Loucy (cell line): ENCODE data around the gene ROBO4.

Experiments
- H2AFZ ChIP-seq: fragments of 200-600 bp; sonication (generic); 2 replicates; pipeline ENCODE4 v1.6.0; 2016; ENCODE audit warnings: antibody characterized with exemption, mild to moderate bottlenecking, low read length, moderate library complexity
- H3F3A ChIP-seq: fragments of 200-600 bp; 2 replicates; pipeline ENCODE4 v1.6.0; 2016; ENCODE audit warnings: antibody characterized with exemption, low read depth, mild to moderate bottlenecking
- H3K27me3 ChIP-seq: fragments of 200-600 bp; sonication (generic); 2 replicates; pipeline ENCODE4 v1.6.1; 2014; ENCODE audit warnings: low read length, mild to moderate bottlenecking; ENCODE audit not compliant: insufficient read depth, poor library complexity, severe bottlenecking
- H3K36me3 ChIP-seq: fragments of 200-600 bp; sonication (generic); 2 replicates; pipeline ENCODE4 v1.6.1; 2016; ENCODE audit warnings: low read length; ENCODE audit not compliant: insufficient read depth
- H3K4me1 ChIP-seq: fragments of 200-600 bp; sonication (generic); 2 replicates; pipeline ENCODE4 v1.5.1; 2014; ENCODE audit warnings: low read length, mild to moderate bottlenecking; ENCODE audit not compliant: insufficient read depth, poor library complexity, severe bottlenecking
- H3K4me2 ChIP-seq: fragments of 200-600 bp; sonication (generic); 2 replicates; pipeline ENCODE4 v1.6.0; 2014; ENCODE audit warnings: antibody characterized with exemption, low read length, low read depth, mild to moderate bottlenecking; ENCODE audit not compliant: poor library complexity, severe bottlenecking
- H3K4me3 ChIP-seq: fragments of 200-600 bp; sonication (generic); 2 replicates; pipeline ENCODE4 v1.5.1; 2014; ENCODE audit warnings: low read length, mild to moderate bottlenecking, mixed read lengths; ENCODE audit not compliant: poor library complexity, severe bottlenecking
- H3K79me2 ChIP-seq: fragments of 200-600 bp; sonication (generic); 2 replicates; pipeline ENCODE4 v1.6.1; 2014; ENCODE audit warnings: low read length; ENCODE audit not compliant: insufficient read depth
- H3K9ac ChIP-seq: fragments of 200-600 bp; sonication (generic); 2 replicates; pipeline ENCODE4 v1.6.0; 2014; ENCODE audit warnings: mild to moderate bottlenecking, low read depth, low read length, moderate library complexity; ENCODE audit not compliant: poor library complexity, severe bottlenecking
- H3K9me2 ChIP-seq: fragments of 200-600 bp; sonication (generic); replicated peaks from 2 replicates; pipeline ENCODE4 v1.6.1; 2016; ENCODE audit warnings: low read depth, low read length, mixed read lengths
- H3K9me3 ChIP-seq: fragments of 200-600 bp; sonication (generic); 2 replicates; pipeline ENCODE4 v1.6.1; 2014; ENCODE audit warnings: mild to moderate bottlenecking, antibody characterized with exemption, low read length, low read depth; ENCODE audit not compliant: insufficient read depth
- H4K20me1 ChIP-seq: fragments of 200-600 bp; sonication (generic); 2 replicates; pipeline ENCODE4 v1.6.0; 2014; ENCODE audit warnings: antibody characterized with exemption, low read length, mild to moderate bottlenecking; ENCODE audit not compliant: insufficient read depth, poor library complexity, severe bottlenecking
- CTCF ChIP-seq: fragments of 200-600 bp; sonication (generic); conservative IDR thresholded peaks from 2 replicates; pipeline ENCODE4 v1.5.1; 2014; ENCODE audit warnings: mild to moderate bottlenecking, antibody characterized with exemption, low read length
- EZH2phosphoT487 ChIP-seq: fragments of 200-600 bp; IDR thresholded peaks from 2 replicates; pipeline ENCODE4 v1.6.1; 2018; ENCODE audit warnings: antibody characterized with exemption, mild to moderate bottlenecking, moderate library complexity, borderline replicate concordance

Gene ROBO4

GRCh38 chr11:124891373-124891861 lies 6.2 kb downstream of the ROBO4 start:
- Histone ChIP-seq H2AFZ (no peak overlapping the region), H3K9me2 (no peaks in the 10 kb centered on the region), H3K79me2 (no peaks in the 10 kb centered on the region), H3K9me3 (no peaks in the 10 kb centered on the region), H3K36me3 (no peaks in the 10 kb centered on the region), H3K4me1 (no peaks in the 10 kb centered on the region), H3K27me3 (no peaks in the 10 kb centered on the region), H4K20me1 (no peaks in the 10 kb centered on the region), H3F3A (no peaks in the 10 kb centered on the region), H3K4me2 (no peak overlapping the region), H3K9ac (no peak overlapping the region), H3K4me3 (no peak overlapping the region)
- TF ChIP-seq CTCF (no peak), EZH2phosphoT487 (no peak)

GRCh38 chr11:124890683-124891372 lies 6.8 kb downstream of the ROBO4 start:
- Histone ChIP-seq H3K9me2 (no peaks in the 10 kb centered on the region), H3K79me2 (no peaks in the 10 kb centered on the region), H3F3A (no peaks in the 10 kb centered on the region), H4K20me1 (no peaks in the 10 kb centered on the region), H2AFZ (no peak overlapping the region), H3K9me3 (no peaks in the 10 kb centered on the region), H3K9ac (no peak overlapping the region), H3K4me1 (no peaks in the 10 kb centered on the region), H3K4me2 (no peak overlapping the region), H3K4me3 (no peak overlapping the region), H3K36me3 (no peaks in the 10 kb centered on the region), H3K27me3 (no peaks in the 10 kb centered on the region)
- TF ChIP-seq CTCF = no peak
- no peak for TF ChIP-seq EZH2phosphoT487

- no peaks in the 10 kb centered on the region for H3K9me2 ChIP-seq
- H3K9me3 ChIP-seq = no peaks in the 10 kb centered on the region
- H4K20me1 ChIP-seq = no peaks in the 10 kb centered on the region
- no peaks in the 10 kb centered on the region for H3K4me1 ChIP-seq
- no peak overlapping the region for H3K9ac ChIP-seq
- no peak for TF ChIP-seq EZH2phosphoT487
- TF ChIP-seq CTCF = no peak
- no peak overlapping the region for H2AFZ ChIP-seq
- H3K4me3 ChIP-seq = no peak overlapping the region
- H3F3A ChIP-seq = no peaks in the 10 kb centered on the region
- H3K36me3 ChIP-seq = no peaks in the 10 kb centered on the region
- no peaks in the 10 kb centered on the region for H3K79me2 ChIP-seq
- no peaks in the 10 kb centered on the region for H3K27me3 ChIP-seq
- H3K4me2 ChIP-seq = no peak overlapping the region
These were observed 7.5 kb downstream of the ROBO4 start for GRCh38 chr11:124890151-124890550.
